IMR-90 (cell line): ENCODE data around the gene REPS2. TPM values are rescaled to one million over a fixed set of nuclear protein-coding genes. Genes with fewer than 3 reads are reported as not detected.

Source experiments
- ATAC-seq: fragments of 200-7000 bp; cut with Tn5 transposase; 2 replicates; pipeline ENCODE4 v1.9.1; 2020; ENCODE audit warnings: low read depth, mild to moderate bottlenecking, moderate library complexity
- BruUV-seq: library from RNA; stranded (reverse); fragments of 400-500 nt; replicated peaks from 2 replicates; lab custom pipeline; 2021; lab: Mats Ljungman, UMichigan
- CTCF ChIA-PET: fragments of 300-600 bp; formaldehyde crosslinking; extraction: SDS; loops from one replicate; lab custom pipeline; 2021; ENCODE audit warnings: antibody characterized with exemption; lab: Yijun Ruan, JAX
- POLR2A ChIA-PET: fragments of 300-600 bp; sonication (Branson Sonifier 250); formaldehyde crosslinking; loops from one replicate; lab custom pipeline; 2022; ENCODE audit warnings: antibody characterized with exemption; ENCODE audit not compliant: unreplicated experiment; lab: Charles Lee
- DNase-seq: peaks from one replicate; pipeline ENCODE4 v3.0.0; 2013
- H2AFZ ChIP-seq: replicated peaks from 2 replicates; pipeline ENCODE3; 2013; ENCODE audit warnings: low read length, mild to moderate bottlenecking; ENCODE audit not compliant: poor library complexity
- H2AK5ac ChIP-seq: 2 replicates; pipeline ENCODE4 v1.6.1; 2013; ENCODE audit warnings: low read depth, low read length, inconsistent platforms
- H2AK9ac ChIP-seq: replicated peaks from 2 replicates; pipeline ENCODE3; 2013; ENCODE audit warnings: mild to moderate bottlenecking, low read depth, low read length, moderate library complexity; ENCODE audit not compliant: poor library complexity
- H2BK120ac ChIP-seq: 2 replicates; pipeline ENCODE4 v1.6.1; 2013; ENCODE audit warnings: low read depth, low read length, inconsistent platforms
- H2BK15ac ChIP-seq: 3 replicates; pipeline ENCODE4 v1.6.1; 2013; ENCODE audit warnings: low read depth, low read length, inconsistent platforms
- H2BK20ac ChIP-seq: 2 replicates; pipeline ENCODE4 v1.6.1; 2013; ENCODE audit warnings: low read depth, mild to moderate bottlenecking, inconsistent platforms, low read length, moderate library complexity
- H2BK5ac ChIP-seq: 2 replicates; pipeline ENCODE4 v1.6.1; 2013; ENCODE audit warnings: mild to moderate bottlenecking, low read depth, low read length, inconsistent platforms; ENCODE audit not compliant: poor library complexity, severe bottlenecking
- H3K14ac ChIP-seq: replicated peaks from 2 replicates; pipeline ENCODE4 v1.6.1; 2013; ENCODE audit warnings: low read depth, low read length, inconsistent platforms
- H3K18ac ChIP-seq: 2 replicates; pipeline ENCODE4 v1.6.1; 2013; ENCODE audit warnings: low read depth, low read length, control low read depth
- H3K23ac ChIP-seq: 2 replicates; pipeline ENCODE4 v1.6.1; 2013; ENCODE audit warnings: low read depth, low read length, inconsistent platforms
- H3K27ac ChIP-seq: 2 replicates; pipeline ENCODE4 v1.5.1; 2013; ENCODE audit warnings: mild to moderate bottlenecking, control low read depth, low read length; ENCODE audit not compliant: insufficient read depth
- H3K27me3 ChIP-seq: 2 replicates; pipeline ENCODE4 v1.6.1; 2013; ENCODE audit warnings: low read length; ENCODE audit not compliant: control insufficient read depth, insufficient read depth
- H3K36me3 ChIP-seq: 2 replicates; pipeline ENCODE4 v1.6.1; 2013; ENCODE audit warnings: low read length, mixed read lengths; ENCODE audit not compliant: control insufficient read depth, insufficient read depth
- H3K4ac ChIP-seq: 2 replicates; pipeline ENCODE4 v1.6.1; 2013; ENCODE audit warnings: low read depth, low read length, inconsistent platforms
- H3K4me1 ChIP-seq: 2 replicates; pipeline ENCODE4 v1.6.1; 2013; ENCODE audit warnings: low read length, mixed read lengths; ENCODE audit not compliant: control insufficient read depth, insufficient read depth
- H3K4me2 ChIP-seq: 2 replicates; pipeline ENCODE4 v1.6.1; 2013; ENCODE audit warnings: low read depth, mild to moderate bottlenecking, control low read depth, low read length, moderate library complexity
- H3K4me3 ChIP-seq: 2 replicates; pipeline ENCODE4 v1.5.1; 2013; ENCODE audit warnings: low read depth, mild to moderate bottlenecking, control low read depth, low read length, moderate library complexity; ENCODE audit not compliant: insufficient read depth
- H3K56ac ChIP-seq: 2 replicates; pipeline ENCODE4 v1.6.1; 2013; ENCODE audit warnings: low read length, inconsistent platforms; ENCODE audit not compliant: insufficient read depth; ENCODE audit errors: extremely low read depth
- H3K79me1 ChIP-seq, 2 experiments: 2 replicates each; pipeline ENCODE4 v1.6.1; 2013; ENCODE audit warnings: low read length in 2 of 2, inconsistent platforms in 1 of 2, low read depth in 1 of 2
- H3K9ac ChIP-seq: 2 replicates; pipeline ENCODE4 v1.6.1; 2013; ENCODE audit warnings: low read depth, low read length, control low read depth
- H3K9me1 ChIP-seq: 2 replicates; pipeline ENCODE4 v1.6.1; 2013; ENCODE audit warnings: low read length, inconsistent platforms; ENCODE audit not compliant: insufficient read depth
- H3K9me3 ChIP-seq: 2 replicates; pipeline ENCODE4 v1.6.1; 2013; ENCODE audit warnings: low read length; ENCODE audit not compliant: control insufficient read depth, insufficient read depth
- H4K20me1 ChIP-seq: 2 replicates; pipeline ENCODE4 v1.6.1; 2013; ENCODE audit warnings: low read length, inconsistent platforms; ENCODE audit not compliant: insufficient read depth
- H4K5ac ChIP-seq: 2 replicates; pipeline ENCODE4 v1.6.1; 2013; ENCODE audit warnings: mild to moderate bottlenecking, low read depth, low read length, control low read depth
- H4K8ac ChIP-seq, 2 experiments: 2 replicates each; pipeline ENCODE4 v1.6.1; 2013; ENCODE audit warnings: low read depth in 2 of 2, low read length in 2 of 2, control low read depth in 1 of 2, inconsistent platforms in 1 of 2
- H4K91ac ChIP-seq: 2 replicates; pipeline ENCODE4 v1.6.1; 2013; ENCODE audit warnings: low read depth, low read length, inconsistent platforms; ENCODE audit not compliant: insufficient read depth
- ELK1 ChIP-seq: fragments of 150-350 bp; IDR thresholded peaks from 2 replicates; pipeline ENCODE4 v1.6.1; 2016; ENCODE audit warnings: low read depth, mild to moderate bottlenecking, low read length, moderate library complexity, borderline replicate concordance
- MAZ ChIP-seq: IDR thresholded peaks from 2 replicates; pipeline ENCODE4 v1.6.1; 2012; ENCODE audit warnings: low read depth, mild to moderate bottlenecking, low read length, improper control_type of control experiment, moderate library complexity, borderline replicate concordance
- POLR2A ChIP-seq: IDR thresholded peaks from 2 replicates; pipeline ENCODE4 v1.6.1; 2012; ENCODE audit warnings: mild to moderate bottlenecking, low read depth, low read length
- WGBS, 2 experiments: methylation state at CpG; one replicate each; pipeline versions ENCODE4 v1.1.5 to v1.1.7; 2013; ENCODE audit warnings: missing lambda C conversion rate in 2 of 2; ENCODE audit not compliant: insufficient read length in 1 of 2; ENCODE audit errors: extremely low coverage in 2 of 2; 5-methylcytosine and 5-hydroxymethylcytosine counted together
- dilution Hi-C: fragments of 300-500 bp; cut with HindIII; formaldehyde crosslinking; loops from one replicate; pipeline ENCODE4 v1.14.3; 2018; ENCODE audit warnings: low sequenced_read_pairs; ENCODE audit not compliant: unreplicated experiment
- in situ Hi-C: fragments of 300-500 bp; cut with MboI; formaldehyde crosslinking; loops from 3 replicates; pipeline ENCODE4 v1.14.3; 2019; ENCODE audit warnings: low sequenced_read_pairs, inconsistent platforms, mixed read lengths
- intact Hi-C: fragments of 100-400 bp; cut with micrococcal nuclease; formaldehyde crosslinking; loops from 2 replicates; pipeline ENCODE4 v1.10.0; 2022
- polyA plus RNA-seq, 3 experiments: library from polyadenylated mRNA; depleted of rRNA; stranded (reverse); fragments of >200 nt; gene quantifications; 2 replicates each; pipeline ENCODE4 v1.2.3, GENCODE V29; 2012; ENCODE audit warnings: low replicate concordance in 1 of 3
- total RNA-seq: library from RNA; depleted of rRNA; stranded (reverse); fragments of >200 nt; gene quantifications from 2 replicates; pipeline ENCODE4 v1.2.3, GENCODE V29; 2012

The REPS2 gene
- total and polyA plus RNA-seq, 2 of the 4 experiments (the other 2 are of a cell fraction), result 0.02 to 0.18 TPM

GRCh38 chrX:16975233-16975632, 28.8 kb downstream of the REPS2 start:
- Histone ChIP-seq H4K5ac (no peak overlapping the region), H3K4me2 (no peak overlapping the region), H2BK5ac (no peak overlapping the region), H2AK5ac (no peak overlapping the region), H3K36me3 (no peaks in the 10 kb centered on the region), H3K9ac (no peak overlapping the region), H4K91ac (no peak overlapping the region), H3K4ac (no peak overlapping the region), H3K9me3 (no peaks in the 10 kb centered on the region), H3K18ac (no peak overlapping the region), H3K27ac (no peak overlapping the region), H3K27me3 (peaks cover 2% of the 10 kb centered on the region), H3K9me1 (no peaks in the 10 kb centered on the region), H2BK15ac (no peak overlapping the region), H2AK9ac (no peak overlapping the region), H3K79me1 (no peaks in the 10 kb centered on the region), H3K14ac (no peak overlapping the region), H3K23ac (no peak overlapping the region), H3K56ac (no peak overlapping the region), H3K4me1 (no peaks in the 10 kb centered on the region), H3K4me3 (no peak overlapping the region), H4K20me1 (no peaks in the 10 kb centered on the region), H2AFZ (no peak overlapping the region), H2BK20ac (no peak overlapping the region), H2BK120ac (no peak overlapping the region), H4K8ac (no peak overlapping the region)
- WGBS, 2 experiments, result 14% methylated on average over 2 of the region's 5 CpGs; no CpG with 5 or more reads in 1 of the 2 experiments
- ChIA-PET CTCF (no interaction called here), POLR2A (no interaction called here)
- no TSS peak for BruUV-seq
- ATAC-seq, result no peak
- no peak for DNase-seq
- dilution Hi-C loops (no loop called here), intact Hi-C loops (no loop called here), in situ Hi-C loops (no loop called here)
- no peak for TF ChIP-seq MAZ
- TF ChIP-seq ELK1, result no peak
- TF ChIP-seq POLR2A, result no peak
